GM21717 (cell line): ENCODE measurements around the gene GDAP1L1.
"Not testable (repeated sequence)": the region's sequence is repeated elsewhere in the genome, so short reads cannot be mapped to it uniquely, and the experiment has no call there.

Experiments used
- ATAC-seq: cut with Tn5 transposase; IDR thresholded peaks from one replicate; pipeline ENCODE4 v1.9.1; 2021; ENCODE audit warnings: mild to moderate bottlenecking, moderate library complexity; ENCODE audit not compliant: unreplicated experiment

Gene GDAP1L1

DNA sequence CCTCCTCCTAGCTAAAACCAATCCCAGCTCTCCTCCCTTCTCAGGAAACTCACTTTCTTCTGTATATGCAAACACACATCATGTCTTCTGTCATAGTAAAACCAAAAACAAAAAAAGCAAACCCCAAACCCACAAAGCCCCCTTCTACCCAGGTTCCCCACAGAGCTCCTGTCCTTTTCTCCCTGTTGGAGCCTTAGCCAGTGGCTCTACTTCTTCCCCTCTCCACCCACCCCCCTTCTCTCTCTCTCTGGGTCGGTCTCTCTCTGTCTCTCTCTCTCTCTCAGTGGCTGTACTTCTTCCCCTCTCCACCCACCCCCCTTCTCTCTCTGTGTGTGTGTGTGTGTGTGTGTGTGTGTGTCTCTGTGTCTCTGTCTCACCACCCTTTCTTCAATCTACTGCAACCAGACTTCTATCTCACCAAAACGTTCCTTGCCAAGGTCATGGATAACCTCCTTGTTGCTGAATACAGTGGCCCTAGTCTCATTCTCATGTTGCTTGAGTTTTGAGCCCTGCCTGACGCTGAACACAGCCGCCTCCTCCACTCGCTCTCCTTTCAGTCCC, 27.9 kb upstream of the GDAP1L1 start:
- no peak for ATAC-seq

DNA sequence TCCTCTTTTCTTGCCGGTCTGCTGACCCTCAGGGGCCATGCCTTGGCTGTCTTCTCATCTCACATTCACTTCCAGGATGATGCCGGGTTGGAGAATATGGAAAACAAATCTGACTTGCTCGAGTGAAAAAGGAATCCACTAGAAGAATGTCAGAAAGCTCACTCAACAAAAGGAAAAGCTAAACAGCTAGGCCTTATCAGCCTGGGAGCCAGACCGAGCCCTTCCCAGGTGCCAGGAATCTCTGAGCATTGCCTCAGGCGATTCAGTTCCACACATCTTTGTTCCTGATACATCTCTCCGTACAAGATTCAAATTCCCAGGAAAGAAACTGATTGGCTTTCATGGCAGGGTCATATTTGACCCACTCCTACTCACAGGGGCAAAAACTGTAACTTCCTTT, 27.3 kb upstream of the GDAP1L1 start:
- ATAC-seq, result no peak

GRCh38 chr20:44221368-44221954, 25.6 kb upstream of the GDAP1L1 start:
- no peak for ATAC-seq

DNA sequence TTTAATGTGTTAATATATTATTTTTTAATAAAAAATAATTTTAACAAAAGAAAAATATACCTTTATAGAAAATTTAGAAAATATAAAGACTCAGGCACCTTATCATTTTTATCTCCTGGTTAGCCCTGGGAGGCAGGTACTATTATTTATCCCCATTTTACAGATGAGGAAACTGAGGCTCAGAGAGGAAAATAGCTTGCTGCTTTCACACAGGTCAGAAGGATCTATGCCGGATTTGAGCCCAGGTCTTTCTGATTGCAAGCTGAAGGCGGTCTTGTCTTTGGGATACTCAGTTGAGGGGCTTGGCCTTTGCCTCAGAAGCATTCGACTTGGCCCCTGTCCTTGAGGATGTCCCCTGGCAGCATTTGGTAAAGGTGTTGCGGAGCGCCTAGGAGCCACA, 25.1 kb upstream of the GDAP1L1 start:
- ATAC-seq, result no peak

DNA sequence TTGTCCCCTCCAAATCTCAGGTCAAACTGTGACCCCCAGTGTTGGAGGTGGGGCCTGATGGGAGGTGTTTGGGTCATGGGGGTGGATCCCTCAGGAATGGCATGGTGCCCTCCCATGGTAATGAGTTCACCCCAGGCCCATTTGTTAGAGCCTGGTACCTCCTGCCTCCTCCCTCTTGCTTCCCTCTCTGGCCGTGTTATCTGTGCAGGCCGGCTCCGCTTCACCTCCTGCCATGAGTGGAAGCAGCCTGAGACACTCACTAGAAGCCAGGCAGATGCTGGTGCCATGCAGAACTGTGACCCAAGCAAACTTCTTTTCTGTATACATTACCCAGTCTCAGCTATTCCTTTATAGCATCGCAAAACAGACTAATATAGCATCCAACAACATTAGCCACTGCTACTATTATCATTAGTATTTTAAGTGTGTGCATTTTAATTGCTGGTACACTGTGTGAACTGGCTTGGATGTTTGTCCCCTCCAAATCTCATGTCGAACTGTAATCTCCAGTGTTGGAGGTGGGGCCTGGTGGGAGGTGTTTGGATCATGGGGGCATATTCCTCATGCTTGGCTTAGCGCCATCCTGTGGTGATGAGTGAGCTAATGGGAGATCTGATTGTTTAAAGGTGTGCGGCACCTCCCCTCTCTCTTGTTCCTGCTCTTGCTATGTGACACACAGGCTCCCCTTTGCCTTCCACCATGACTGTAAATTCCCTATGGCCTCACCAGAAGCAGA, 24.3 kb upstream of the GDAP1L1 start:
- ATAC-seq, result no peak

GRCh38 chr20:44223721-44224120, 23.4 kb upstream of the GDAP1L1 start:
- no peak for ATAC-seq

- ATAC-seq, result no peak
These were observed 22.5 kb upstream of the GDAP1L1 start for GRCh38 chr20:44224637-44225036.

DNA sequence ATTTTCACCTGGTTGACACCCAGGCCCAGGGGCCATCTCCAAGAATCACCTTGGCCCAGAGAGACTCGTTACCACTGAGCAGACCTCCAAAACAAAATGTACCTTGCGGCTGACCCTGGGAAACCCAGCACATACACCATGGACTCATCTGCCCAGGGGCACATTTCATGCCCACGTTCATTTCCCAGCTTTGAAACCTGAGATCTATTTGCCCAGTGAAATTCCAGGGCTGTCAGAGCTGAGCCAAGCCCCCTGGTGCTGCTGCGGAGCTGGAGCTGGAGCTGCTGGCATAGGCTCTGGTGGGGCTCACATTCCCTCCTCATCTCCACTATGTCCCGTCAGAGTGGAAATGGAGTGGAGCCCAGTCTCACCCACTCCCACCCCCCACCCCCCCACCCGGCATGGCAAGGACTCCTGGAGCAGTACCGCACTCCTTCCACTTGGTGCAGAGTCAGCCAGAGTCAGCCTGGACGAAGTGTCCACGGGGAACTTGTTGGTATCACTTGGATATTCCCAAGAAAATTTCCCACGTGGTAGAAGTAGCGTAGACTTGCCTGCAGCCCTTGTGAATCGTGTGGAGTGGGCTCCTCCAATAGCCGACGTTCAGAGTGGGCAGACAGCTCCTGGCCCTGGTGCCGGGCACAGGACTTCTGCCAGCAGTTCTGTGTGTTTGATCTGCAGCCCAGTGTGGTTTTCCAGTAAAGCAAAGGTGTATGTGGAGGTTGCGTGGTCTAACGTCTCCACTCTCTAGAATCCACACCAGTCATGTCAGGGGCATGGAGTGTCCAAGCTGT, 18.4 kb upstream of the GDAP1L1 start:
- no peak for ATAC-seq

- ATAC-seq, result no peak
These were observed 15.9 kb upstream of the GDAP1L1 start for GRCh38 chr20:44231193-44231592.

GRCh38 chr20:44231713-44232468, 15.2 kb upstream of the GDAP1L1 start:
- no peak for ATAC-seq

DNA sequence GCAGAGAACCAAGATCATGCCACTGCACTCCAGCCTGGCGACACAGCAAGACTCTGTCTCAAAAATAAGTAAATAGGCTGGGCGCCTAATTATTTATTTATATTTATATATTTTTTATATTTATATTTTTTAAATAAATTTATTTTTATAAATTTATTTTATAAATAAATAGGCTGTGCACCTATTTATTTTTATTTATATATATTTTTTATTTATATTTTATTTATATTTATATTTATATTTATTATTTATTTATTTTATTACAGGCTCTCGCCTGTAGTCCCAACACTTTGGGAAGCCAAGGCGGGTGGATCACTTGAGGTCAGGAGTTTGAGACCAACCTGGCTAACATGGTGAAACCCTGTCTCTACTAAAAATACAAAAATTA, 14.6 kb upstream of the GDAP1L1 start:
- ATAC-seq, result not testable (repeated sequence)

DNA sequence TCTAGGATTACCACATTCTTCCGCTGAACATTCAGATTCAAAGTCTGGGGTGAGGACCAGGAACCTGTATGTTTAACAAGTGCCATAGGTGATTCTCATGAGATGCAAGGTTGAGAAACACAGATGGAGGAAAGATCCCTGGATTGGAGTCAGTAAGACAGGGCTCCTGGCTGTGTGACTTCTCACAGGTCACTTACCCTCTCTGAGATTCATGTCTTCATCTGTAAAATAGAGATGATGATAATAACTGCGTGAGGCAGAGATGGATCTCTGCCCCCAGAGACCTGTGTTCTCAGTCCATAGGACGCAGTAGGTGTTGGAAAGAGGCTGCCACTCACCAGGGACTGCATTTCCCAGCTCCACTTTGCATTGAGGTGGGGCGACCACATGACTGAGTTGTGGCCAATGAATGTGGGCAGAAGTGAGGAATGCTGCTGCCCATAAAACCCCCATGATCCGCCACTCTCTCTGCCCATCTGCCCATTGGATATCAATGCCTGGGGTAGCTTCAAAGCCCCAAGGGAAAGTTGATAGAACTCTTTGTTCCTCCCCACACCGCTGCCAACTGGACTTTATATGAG, 13.6 kb upstream of the GDAP1L1 start:
- no peak for ATAC-seq

GRCh38 chr20:44234566-44235317, 12.4 kb upstream of the GDAP1L1 start:
- no peak for ATAC-seq

GRCh38 chr20:44235702-44236101, 11.4 kb upstream of the GDAP1L1 start:
- no peak for ATAC-seq

DNA sequence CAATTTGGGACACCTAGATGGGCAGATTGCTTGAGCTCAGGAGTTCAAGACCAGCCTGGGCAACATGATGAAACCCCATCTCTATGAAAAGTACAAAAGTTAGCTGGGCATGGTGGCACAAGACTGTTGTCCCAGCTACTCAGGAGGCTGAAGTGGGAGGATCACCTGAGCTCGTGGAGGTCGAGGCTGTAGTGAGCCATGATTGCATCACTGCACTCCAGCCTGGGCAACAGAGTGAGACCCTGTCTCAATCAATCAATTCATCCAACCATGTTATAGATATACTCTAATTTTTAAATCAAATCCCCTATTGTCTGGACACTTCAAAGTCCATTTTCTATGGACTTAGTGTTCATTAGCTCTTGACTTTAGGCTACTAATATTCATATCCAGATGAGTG, 10.3 kb upstream of the GDAP1L1 start:
- not testable (repeated sequence) for ATAC-seq

- no peak for ATAC-seq
These were observed 5.3 kb upstream of the GDAP1L1 start for GRCh38 chr20:44241796-44242195.

DNA sequence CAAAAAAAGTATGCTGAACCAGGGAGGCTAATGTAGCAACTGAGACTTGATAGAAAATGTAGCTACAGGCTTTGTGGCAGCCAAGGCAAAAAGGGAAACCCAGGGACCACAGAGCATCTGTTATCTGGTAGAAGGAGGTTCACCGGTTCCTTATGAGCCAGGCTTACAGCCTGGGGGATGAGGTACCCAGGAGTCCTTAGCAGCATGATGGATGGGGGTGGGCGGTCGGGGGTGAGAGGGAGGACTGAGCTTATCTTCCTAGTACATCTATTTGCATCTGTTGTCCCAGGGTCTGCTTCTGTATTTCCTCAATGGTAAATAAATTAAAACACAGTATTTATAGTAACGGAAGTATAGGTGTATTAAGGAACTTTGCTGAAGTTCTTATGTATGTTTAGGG, 1.1 kb upstream of the GDAP1L1 start:
- no peak for ATAC-seq

GRCh38 chr20:44247586-44248409, 690 bp downstream of the GDAP1L1 start:
- no peak for ATAC-seq

DNA sequence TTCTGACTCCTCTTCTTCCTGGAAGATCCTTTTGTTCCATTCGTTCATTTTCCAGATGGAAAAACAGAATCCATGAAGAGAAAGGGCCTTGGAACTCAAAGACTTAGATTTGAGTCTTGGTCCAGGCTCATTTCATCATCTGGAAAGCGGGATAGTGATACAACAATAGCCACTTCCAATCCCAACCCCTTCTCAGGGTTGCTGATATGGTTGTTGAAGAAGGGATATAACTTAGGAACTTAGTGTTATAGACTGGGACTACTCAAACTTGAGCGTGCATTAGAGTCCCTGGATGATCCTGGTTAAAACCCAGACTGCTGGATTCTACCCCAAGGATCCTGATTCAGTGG, 1.3 kb downstream of the GDAP1L1 start:
- ATAC-seq, result no peak
